H1 (cell line): ENCODE results near the gene LYPD3. TPM values are rescaled to one million over a fixed set of nuclear protein-coding genes. Genes with fewer than 3 reads are reported as not detected.

Experiments
- CTCF ChIA-PET: fragments of 300-600 bp; sonication (Branson Sonifier 250); formaldehyde crosslinking; loops from one replicate; lab custom pipeline; 2021; ENCODE audit not compliant: partially characterized antibody; lab: Charles Lee
- POLR2A ChIA-PET: fragments of 300-600 bp; sonication (Branson Sonifier 250); formaldehyde crosslinking; loops from one replicate; lab custom pipeline; 2021; ENCODE audit warnings: inconsistent platforms; ENCODE audit not compliant: partially characterized antibody; lab: Charles Lee
- DNase-seq, 2 experiments: peaks; one replicate each; pipeline versions ENCODE4 v3.0.0 to v3.0.0-alpha.2; 2010 to 2022; ENCODE audit warnings: low spot score in 2 of 2, low read depth in 1 of 2, mixed read lengths in 1 of 2
- FAIRE-seq: peaks from 2 replicates; lab custom pipeline; 2011; peaks lifted over from hg19 to GRCh38; lab: Jason Lieb, UNC
- H2AFZ ChIP-seq: 2 replicates; pipeline ENCODE4 v1.8.1; 2012; ENCODE audit warnings: low read length, inconsistent platforms
- H2AK5ac ChIP-seq: 2 replicates; pipeline ENCODE4 v1.6.1; 2013; ENCODE audit warnings: low read depth, low read length
- H2BK120ac ChIP-seq: replicated peaks from 2 replicates; pipeline ENCODE3; 2013; ENCODE audit warnings: low read depth, low read length, inconsistent platforms
- H2BK12ac ChIP-seq: 2 replicates; pipeline ENCODE4 v1.6.1; 2013; ENCODE audit warnings: low read depth, low read length
- H2BK15ac ChIP-seq: 2 replicates; pipeline ENCODE4 v1.6.1; 2013; ENCODE audit warnings: low read length
- H2BK20ac ChIP-seq: 2 replicates; pipeline ENCODE4 v1.6.1; 2013; ENCODE audit warnings: low read length
- H2BK5ac ChIP-seq: 2 replicates; pipeline ENCODE4 v1.6.1; 2013; ENCODE audit warnings: low read depth, low read length
- H3K14ac ChIP-seq: 2 replicates; pipeline ENCODE4 v1.6.1; 2013; ENCODE audit warnings: inconsistent platforms; ENCODE audit not compliant: insufficient read length
- H3K18ac ChIP-seq: 2 replicates; pipeline ENCODE4 v1.6.1; 2013; ENCODE audit warnings: low read length; ENCODE audit errors: extremely low read depth
- H3K23ac ChIP-seq: 2 replicates; pipeline ENCODE4 v1.6.1; 2013; ENCODE audit warnings: inconsistent platforms; ENCODE audit not compliant: insufficient read length
- H3K23me2 ChIP-seq: 2 replicates; pipeline ENCODE4 v1.6.1; 2013; ENCODE audit warnings: low read depth, low read length
- H3K27ac ChIP-seq: 2 replicates; pipeline ENCODE4 v1.6.1; 2011; ENCODE audit warnings: low read depth, low read length, inconsistent platforms
- H3K27me3 ChIP-seq, 4 experiments: replicated peaks in 1 of 4; 1 replicate in 1 of 4; 2 replicates in 3 of 4; pipeline versions ENCODE4 v1.6.1 to v1.8.1; 2011 to 2013; ENCODE audit warnings: low read length in 3 of 4, mild to moderate bottlenecking in 3 of 4, inconsistent platforms in 2 of 4, mixed read lengths in 2 of 4, moderate library complexity in 1 of 4; ENCODE audit not compliant: control insufficient read depth in 3 of 4, insufficient read depth in 3 of 4; ENCODE audit errors: extremely low read depth in 1 of 4
- H3K36me3 ChIP-seq, 4 experiments: 2 replicates each; pipeline versions ENCODE4 v1.6.1 to v1.8.1; 2011 to 2013; ENCODE audit warnings: mild to moderate bottlenecking in 4 of 4, low read length in 3 of 4, moderate library complexity in 2 of 4, control low read depth in 1 of 4, inconsistent platforms in 1 of 4; ENCODE audit not compliant: insufficient read depth in 4 of 4, control insufficient read depth in 2 of 4
- H3K4ac ChIP-seq: replicated peaks from 2 replicates; pipeline ENCODE3; 2013; ENCODE audit warnings: low read length, low read depth, mixed read lengths, inconsistent platforms; ENCODE audit not compliant: insufficient read length
- H3K4me1 ChIP-seq, 4 experiments: replicated peaks in 1 of 4; 1 replicate in 1 of 4; 2 replicates in 3 of 4; pipeline versions ENCODE4 v1.6.1 to v1.8.1; 2011 to 2013; ENCODE audit warnings: low read length in 3 of 4, inconsistent platforms in 2 of 4, mixed read lengths in 1 of 4; ENCODE audit not compliant: insufficient read depth in 4 of 4, control insufficient read depth in 3 of 4
- H3K4me2 ChIP-seq, 2 experiments: 2 replicates each; pipeline versions ENCODE4 v1.6.1 to v1.8.1; 2011 to 2013; ENCODE audit warnings: low read depth in 2 of 2, low read length in 2 of 2, control low read depth in 1 of 2, inconsistent platforms in 1 of 2, mild to moderate bottlenecking in 1 of 2; ENCODE audit not compliant: insufficient read depth in 1 of 2
- H3K4me3 ChIP-seq, 4 experiments: fragments of 200-600, 300-600 bp in 1 of 4; sonication (generic), shearing (Covaris generic), sonication (Bioruptor Twin) in 1 of 4; 2 replicates each; pipeline versions ENCODE4 v1.5.1 to v1.8.1; 2011 to 2016; ENCODE audit warnings: low read length in 4 of 4, low read depth in 3 of 4, control low read depth in 2 of 4, inconsistent platforms in 2 of 4, mild to moderate bottlenecking in 2 of 4, mixed read lengths in 1 of 4, moderate library complexity in 1 of 4; ENCODE audit not compliant: insufficient read depth in 2 of 4; ENCODE audit errors: extremely low read depth in 1 of 4
- H3K56ac ChIP-seq: replicated peaks from 2 replicates; pipeline ENCODE3; 2013; ENCODE audit warnings: low read depth, mild to moderate bottlenecking, mixed read lengths, low read length, inconsistent platforms; ENCODE audit not compliant: insufficient read length
- H3K79me1 ChIP-seq: 2 replicates; pipeline ENCODE4 v1.6.1; 2013; ENCODE audit warnings: low read depth, low read length, control low read depth
- H3K79me2 ChIP-seq, 2 experiments: 2 replicates each; pipeline versions ENCODE4 v1.6.1 to v1.8.1; 2012 to 2013; ENCODE audit warnings: low read length in 2 of 2, mild to moderate bottlenecking in 2 of 2, inconsistent platforms in 1 of 2; ENCODE audit not compliant: insufficient read depth in 2 of 2, control insufficient read depth in 1 of 2
- H3K9ac ChIP-seq, 4 experiments: replicated peaks in 1 of 4; 1 replicate in 1 of 4; 2 replicates in 3 of 4; pipeline versions ENCODE4 v1.6.1 to v1.8.1; 2011 to 2013; ENCODE audit warnings: low read depth in 3 of 4, low read length in 3 of 4, control low read depth in 2 of 4, mild to moderate bottlenecking in 2 of 4, moderate library complexity in 2 of 4, inconsistent platforms in 1 of 4; ENCODE audit errors: extremely low read depth in 1 of 4
- H3K9me3 ChIP-seq, 2 experiments: 2 replicates each; pipeline versions ENCODE4 v1.6.1 to v1.8.1; 2012 to 2013; ENCODE audit warnings: mild to moderate bottlenecking in 2 of 2, moderate library complexity in 2 of 2, control low read depth in 1 of 2, inconsistent platforms in 1 of 2, low read depth in 1 of 2, low read length in 1 of 2, mixed read lengths in 1 of 2; ENCODE audit not compliant: insufficient read depth in 2 of 2
- H4K20me1 ChIP-seq, 2 experiments: replicated peaks in 1 of 2; 2 replicates each; pipeline versions ENCODE3 to v1.8.1; 2011 to 2013; ENCODE audit warnings: inconsistent platforms in 2 of 2, low read length in 2 of 2, mild to moderate bottlenecking in 1 of 2; ENCODE audit not compliant: insufficient read depth in 2 of 2, control insufficient read depth in 1 of 2
- H4K5ac ChIP-seq: 2 replicates; pipeline ENCODE4 v1.6.1; 2013; ENCODE audit warnings: low read length, low read depth, mixed read lengths, inconsistent platforms; ENCODE audit not compliant: insufficient read length
- H4K8ac ChIP-seq: 2 replicates; pipeline ENCODE4 v1.8.0; 2013; ENCODE audit warnings: mild to moderate bottlenecking, moderate library complexity, low read length, inconsistent platforms; ENCODE audit not compliant: insufficient read depth; ENCODE audit errors: extremely low read depth
- H4K91ac ChIP-seq: replicated peaks from 2 replicates; pipeline ENCODE3; 2013; ENCODE audit warnings: low read length, mixed read lengths, inconsistent platforms; ENCODE audit not compliant: insufficient read length
- CBX5 ChIP-seq: fragments of 300-800, 300-1000 bp; sonication (generic); IDR thresholded peaks from 2 replicates; pipeline ENCODE4 v1.7.1; 2016; ENCODE audit warnings: antibody characterized with exemption, low read length, low read depth
- EGR1 ChIP-seq: IDR thresholded peaks from 2 replicates; pipeline ENCODE4 v1.6.1; 2011; ENCODE audit warnings: low read depth, low read length, borderline replicate concordance
- SP2 ChIP-seq: IDR thresholded peaks from 2 replicates; pipeline ENCODE4 v1.6.1; 2012; ENCODE audit warnings: mild to moderate bottlenecking, low read length, inconsistent platforms
- WGBS, 2 experiments: shearing (Covaris generic) in 1 of 2; methylation state at CpG; one replicate each; pipeline versions ENCODE4 v1.1.6 to v1.1.7; 2013 to 2015; ENCODE audit warnings: low lambda C conversion rate in 2 of 2, mixed read lengths in 2 of 2, inconsistent platforms in 1 of 2, low coverage in 1 of 2, missing lambda C conversion rate in 1 of 2; ENCODE audit not compliant: insufficient replicate concordance in 2 of 2, insufficient coverage in 1 of 2, insufficient read length in 1 of 2; ENCODE audit errors: extremely low coverage in 1 of 2, missing lambda C conversion rate in 1 of 2; 5-methylcytosine and 5-hydroxymethylcytosine counted together
- polyA plus RNA-seq, 7 experiments: library from polyadenylated mRNA; depleted of rRNA in 3 of 7; stranded (reverse) in 5 of 7; unstranded in 2 of 7; fragments of >200 nt in 5 of 7; fragments of 200-250 nt in 2 of 7; gene quantifications; 1 replicate in 5 of 7; 2 replicates in 1 of 7; 4 replicates in 1 of 7; pipeline versions ENCODE4 v1.2.1 to v1.2.3, GENCODE V29; 2011 to 2013; ENCODE audit warnings: missing spikeins in 2 of 7, mixed read lengths in 2 of 7
- total RNA-seq: library from RNA; stranded (reverse); fragmentation: NEBNext Ultra II Directional; extraction: Animal tissue kit (Norgen Biotek cat#: 25700); gene quantifications from 2 replicates; pipeline ENCODE4 v1.2.1, GENCODE V29; 2021
- TF ChIP-seq, protein P1 (sequence below): IDR thresholded peaks from 2 replicates; pipeline ENCODE4 v1.6.1; 2012; ENCODE audit warnings: inconsistent platforms
- TF ChIP-seq, protein P2 (sequence below): IDR thresholded peaks from 2 replicates; pipeline ENCODE4 v1.6.1; 2011; ENCODE audit warnings: low read depth, mild to moderate bottlenecking, low read length; ENCODE audit not compliant: insufficient read depth
- TF ChIP-seq, protein P3 (sequence below): IDR thresholded peaks from 2 replicates; pipeline ENCODE4 v1.6.1; 2011; ENCODE audit warnings: low read length, improper control_type of control experiment
- TF ChIP-seq, protein P4 (sequence below), 3 experiments: IDR thresholded peaks; 1 replicate in 2 of 3; 2 replicates in 1 of 3; pipeline versions ENCODE4 v1.5.1 to v1.6.1; 2011; ENCODE audit warnings: low read length in 3 of 3, mild to moderate bottlenecking in 3 of 3, inconsistent platforms in 2 of 3, low read depth in 1 of 3, moderate library complexity in 1 of 3; ENCODE audit not compliant: insufficient read depth in 1 of 3; ENCODE audit errors: control extremely low read depth in 1 of 3

Gene LYPD3
- total and polyA plus RNA-seq, 2 of the 8 experiments (the other 6 are each of a cell fraction or from before 2014, with no cell fraction given): 4.1 to 16.4 TPM

DNA sequence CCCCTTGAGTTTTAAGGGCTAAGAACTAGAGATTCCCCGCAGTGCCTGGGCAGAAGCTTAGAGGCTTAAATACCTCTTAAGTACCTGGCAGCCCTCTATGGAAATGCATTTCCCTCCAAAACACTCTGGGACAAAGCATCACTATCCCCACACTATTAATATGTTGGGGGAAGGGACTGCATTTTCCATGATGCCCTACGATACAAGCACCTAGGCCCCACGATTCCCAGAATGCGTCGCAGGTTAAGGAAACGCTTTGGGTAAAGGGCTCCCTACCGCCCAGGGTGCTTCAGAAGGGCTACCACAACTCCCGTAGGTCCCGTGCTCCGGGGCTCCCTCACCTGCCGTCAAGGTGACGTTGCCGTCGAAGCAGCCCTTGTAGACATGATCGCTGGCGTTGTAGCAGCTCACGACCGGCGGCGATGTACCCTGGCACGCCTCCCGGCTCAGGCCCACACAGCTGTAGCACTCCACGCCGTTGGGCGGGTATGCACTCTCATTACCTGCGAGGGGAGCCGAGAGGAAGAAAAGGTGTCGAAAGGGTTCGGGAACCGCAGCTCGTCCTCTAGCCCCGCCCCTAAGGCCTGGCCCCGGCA is 2.5 kb downstream of the LYPD3 start:
- H2BK5ac ChIP-seq: peak overlapping the region; percentile 67; the same call in 1 of the 2 replicates
- no peak overlapping the region for H4K91ac ChIP-seq
- peak in 1 of 2 experiments; percentile 93 for DNase-seq
- H3K27me3 ChIP-seq: peaks cover 0 to 25% (median 15%) of the 10 kb centered on the region in 4 experiments; a peak in 6 of 7 replicates
- no peak overlapping the region for H3K14ac ChIP-seq
- H3K18ac ChIP-seq: no peak overlapping the region
- H2BK120ac ChIP-seq: no peak overlapping the region
- peaks cover 13% of the 10 kb centered on the region for H3K23me2 ChIP-seq
- H3K4me1 ChIP-seq: peaks cover 0 to 8% (median 3%) of the 10 kb centered on the region in 4 experiments; a peak in 4 of 7 replicates
- H3K79me2 ChIP-seq: no peaks in the 10 kb centered on the region
- H4K20me1 ChIP-seq: no peaks in the 10 kb centered on the region
- POLR2A ChIA-PET: interaction anchor here (1.2 to 4.4 kb wide), 7 partner anchors 11 to 161 kb away, joined by 3 to 23 read pairs (median 4); no protein-coding TSS in a partner anchor
- H3K27ac ChIP-seq: peak overlapping the region; percentile 70
- H3K36me3 ChIP-seq: no peaks in the 10 kb centered on the region
- H3K23ac ChIP-seq: no peak overlapping the region
- peak overlapping the region; percentile 10; the same call in 1 of the 2 replicates for H2BK12ac ChIP-seq
- CTCF ChIA-PET: interaction anchor here (0.6 to 4.9 kb wide), 8 partner anchors 14 to 897 kb away, joined by 3 to 33 read pairs (median 4); partner anchors contain the start of gene PHLDB3
- H3K79me1 ChIP-seq: no peaks in the 10 kb centered on the region
- peak overlapping the region; percentile 12 for H3K4ac ChIP-seq
- peak overlapping the region; percentile 87 to 94 for H3K4me2 ChIP-seq
- peak overlapping the region; percentile 42 to 81 (median 70) for H3K4me3 ChIP-seq
- H3K9me3 ChIP-seq: no peaks in the 10 kb centered on the region
- H2BK15ac ChIP-seq: peak overlapping the region; percentile 33; the same call in 1 of the 2 replicates
- peak overlapping the region in 3 of 4 experiments; percentile 66 to 78 (median 76); a peak in 6 of 7 replicates for H3K9ac ChIP-seq
- H4K8ac ChIP-seq: peak overlapping the region; percentile 85; the same call in 1 of the 2 replicates
- FAIRE-seq: no peak
- H4K5ac ChIP-seq: no peak overlapping the region
- peak overlapping the region; percentile 99; the same call in 1 of the 2 replicates for H2AFZ ChIP-seq
- no peak overlapping the region for H3K56ac ChIP-seq
- H2BK20ac ChIP-seq: no peak overlapping the region
- WGBS, 2 experiments: 5% methylated on average over 32 of the region's 33 CpGs; no CpG with 5 or more reads in 1 of the 2 experiments
- no peak overlapping the region for H2AK5ac ChIP-seq
- TF ChIP-seq, protein P1, sequence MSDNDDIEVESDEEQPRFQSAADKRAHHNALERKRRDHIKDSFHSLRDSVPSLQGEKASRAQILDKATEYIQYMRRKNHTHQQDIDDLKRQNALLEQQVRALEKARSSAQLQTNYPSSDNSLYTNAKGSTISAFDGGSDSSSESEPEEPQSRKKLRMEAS: peak; percentile 70
- TF ChIP-seq CBX5 (no peak), SP2 (no peak), EGR1 (no peak)
- TF ChIP-seq, protein P2, sequence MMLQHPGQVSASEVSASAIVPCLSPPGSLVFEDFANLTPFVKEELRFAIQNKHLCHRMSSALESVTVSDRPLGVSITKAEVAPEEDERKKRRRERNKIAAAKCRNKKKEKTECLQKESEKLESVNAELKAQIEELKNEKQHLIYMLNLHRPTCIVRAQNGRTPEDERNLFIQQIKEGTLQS: no peak
- TF ChIP-seq, protein P3, sequence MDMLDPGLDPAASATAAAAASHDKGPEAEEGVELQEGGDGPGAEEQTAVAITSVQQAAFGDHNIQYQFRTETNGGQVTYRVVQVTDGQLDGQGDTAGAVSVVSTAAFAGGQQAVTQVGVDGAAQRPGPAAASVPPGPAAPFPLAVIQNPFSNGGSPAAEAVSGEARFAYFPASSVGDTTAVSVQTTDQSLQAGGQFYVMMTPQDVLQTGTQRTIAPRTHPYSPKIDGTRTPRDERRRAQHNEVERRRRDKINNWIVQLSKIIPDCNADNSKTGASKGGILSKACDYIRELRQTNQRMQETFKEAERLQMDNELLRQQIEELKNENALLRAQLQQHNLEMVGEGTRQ: no peak
- TF ChIP-seq, protein P4, sequence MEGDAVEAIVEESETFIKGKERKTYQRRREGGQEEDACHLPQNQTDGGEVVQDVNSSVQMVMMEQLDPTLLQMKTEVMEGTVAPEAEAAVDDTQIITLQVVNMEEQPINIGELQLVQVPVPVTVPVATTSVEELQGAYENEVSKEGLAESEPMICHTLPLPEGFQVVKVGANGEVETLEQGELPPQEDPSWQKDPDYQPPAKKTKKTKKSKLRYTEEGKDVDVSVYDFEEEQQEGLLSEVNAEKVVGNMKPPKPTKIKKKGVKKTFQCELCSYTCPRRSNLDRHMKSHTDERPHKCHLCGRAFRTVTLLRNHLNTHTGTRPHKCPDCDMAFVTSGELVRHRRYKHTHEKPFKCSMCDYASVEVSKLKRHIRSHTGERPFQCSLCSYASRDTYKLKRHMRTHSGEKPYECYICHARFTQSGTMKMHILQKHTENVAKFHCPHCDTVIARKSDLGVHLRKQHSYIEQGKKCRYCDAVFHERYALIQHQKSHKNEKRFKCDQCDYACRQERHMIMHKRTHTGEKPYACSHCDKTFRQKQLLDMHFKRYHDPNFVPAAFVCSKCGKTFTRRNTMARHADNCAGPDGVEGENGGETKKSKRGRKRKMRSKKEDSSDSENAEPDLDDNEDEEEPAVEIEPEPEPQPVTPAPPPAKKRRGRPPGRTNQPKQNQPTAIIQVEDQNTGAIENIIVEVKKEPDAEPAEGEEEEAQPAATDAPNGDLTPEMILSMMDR (IDR thresholded peaks at IDR 0.05; ENCODE audit: control extremely low read depth in 1 of 3, insufficient read depth in 1 of 3, low read depth in 1 of 3, low read length in 3 of 3): no peak
